OCI-LY1 (cell line): Measurements from ENCODE around the gene BACH1.

Source experiments
- H2AFZ ChIP-seq: fragments of 200-600 bp; sonication (generic), shearing (Covaris generic); 2 replicates; pipeline ENCODE4 v1.6.0; 2014; ENCODE audit warnings: antibody characterized with exemption, mild to moderate bottlenecking, low read length
- H3F3A ChIP-seq: fragments of 200-600 bp; sonication (generic), shearing (Covaris generic); 2 replicates; pipeline ENCODE4 v1.6.0; 2014; ENCODE audit warnings: mild to moderate bottlenecking, antibody characterized with exemption, low read length, moderate library complexity; ENCODE audit not compliant: insufficient read depth
- H3K27ac ChIP-seq: fragments of 200-600 bp; sonication (generic); 2 replicates; pipeline ENCODE4 v1.5.1; 2014; ENCODE audit warnings: low read length, mixed run types, mild to moderate bottlenecking, low read depth; ENCODE audit not compliant: poor library complexity, severe bottlenecking
- H3K27me3 ChIP-seq: fragments of 200-600 bp; sonication (generic); 2 replicates; pipeline ENCODE4 v1.6.0; 2014; ENCODE audit warnings: antibody characterized with exemption, mild to moderate bottlenecking, low read length, moderate library complexity; ENCODE audit not compliant: insufficient read depth
- H3K36me3 ChIP-seq: fragments of 200-600 bp; sonication (generic); 2 replicates; pipeline ENCODE4 v1.6.1; 2014; ENCODE audit warnings: mild to moderate bottlenecking, antibody characterized with exemption, low read length, moderate library complexity, mixed read lengths; ENCODE audit not compliant: insufficient read depth
- H3K4me1 ChIP-seq: fragments of 200-600 bp; sonication (generic); 2 replicates; pipeline ENCODE4 v1.5.1; 2014; ENCODE audit warnings: mild to moderate bottlenecking, low read length, moderate library complexity; ENCODE audit not compliant: insufficient read depth, severe bottlenecking
- H3K4me2 ChIP-seq: fragments of 200-600 bp; sonication (generic), shearing (Covaris generic); 2 replicates; pipeline ENCODE4 v1.6.1; 2014; ENCODE audit warnings: low read length
- H3K4me3 ChIP-seq: fragments of 200-600 bp; sonication (generic); 2 replicates; pipeline ENCODE4 v1.5.1; 2014; ENCODE audit warnings: low read length, low read depth, mild to moderate bottlenecking, mixed read lengths; ENCODE audit not compliant: poor library complexity, severe bottlenecking
- H3K79me2 ChIP-seq: fragments of 200-600 bp; shearing (Covaris generic); 2 replicates; pipeline ENCODE4 v1.6.1; 2016; ENCODE audit warnings: mixed run types, low read length, mixed read lengths; ENCODE audit not compliant: insufficient read depth
- H3K9ac ChIP-seq: fragments of 200-600 bp; sonication (generic), shearing (Covaris generic); 2 replicates; pipeline ENCODE4 v1.6.1; 2014; ENCODE audit warnings: mild to moderate bottlenecking, low read length, mixed read lengths
- H3K9me2 ChIP-seq: fragments of 200-600 bp; sonication (generic), shearing (Covaris generic); 2 replicates; pipeline ENCODE4 v1.6.1; 2014; ENCODE audit warnings: low read depth, mild to moderate bottlenecking, low read length, mixed read lengths
- H3K9me3 ChIP-seq: fragments of 200-600 bp; shearing (Covaris generic); 2 replicates; pipeline ENCODE4 v1.6.1; 2014; ENCODE audit warnings: low read length, mixed read lengths
- H4K20me1 ChIP-seq: fragments of 200-600 bp; sonication (generic), shearing (Covaris generic); 2 replicates; pipeline ENCODE4 v1.6.0; 2016; ENCODE audit warnings: mild to moderate bottlenecking, low read length; ENCODE audit not compliant: insufficient read depth
- EZH2 ChIP-seq: fragments of 200-600 bp; sonication (generic), shearing (Covaris generic); IDR thresholded peaks from 2 replicates; pipeline ENCODE4 v1.8.0; 2017; ENCODE audit warnings: borderline replicate concordance, mixed run types, mild to moderate bottlenecking, antibody characterized with exemption, low read length, moderate library complexity, mixed read lengths
- TF ChIP-seq, protein P1 (sequence below): fragments of 200-600 bp; sonication (generic), shearing (Covaris generic); IDR thresholded peaks from 2 replicates; pipeline ENCODE4 v1.5.1; 2017; ENCODE audit warnings: mild to moderate bottlenecking, antibody characterized with exemption, low read length, moderate library complexity, mixed read lengths

Gene BACH1

DNA sequence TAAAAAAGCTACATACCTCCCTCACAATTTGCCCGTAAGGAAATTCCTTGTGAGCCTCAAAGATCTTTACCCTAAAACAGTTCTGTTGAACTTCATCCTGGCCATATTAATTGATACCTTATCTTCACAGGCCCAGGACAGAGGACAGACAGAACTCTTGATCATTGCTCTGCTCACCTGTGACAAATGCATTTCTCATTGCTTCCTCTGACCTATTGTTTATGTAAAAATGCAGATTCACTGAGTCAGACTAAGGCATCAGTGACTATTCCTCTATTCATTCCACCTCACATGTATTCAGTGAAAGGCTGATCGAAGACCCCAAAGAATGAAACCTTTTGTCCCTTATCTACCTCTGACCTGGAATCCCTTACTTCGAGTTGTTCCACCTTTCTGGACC is 61.0 kb downstream of the BACH1 start:
- Histone ChIP-seq H3K27me3 (no peaks in the 10 kb centered on the region), H4K20me1 (no peaks in the 10 kb centered on the region), H3K4me3 (no peak overlapping the region), H3K9me3 (no peaks in the 10 kb centered on the region), H3K9me2 (no peaks in the 10 kb centered on the region), H2AFZ (no peak overlapping the region), H3K36me3 (no peaks in the 10 kb centered on the region), H3K27ac (no peak overlapping the region), H3K4me1 (no peaks in the 10 kb centered on the region), H3F3A (no peaks in the 10 kb centered on the region; the same call in 1 of the 2 replicates), H3K79me2 (no peaks in the 10 kb centered on the region), H3K9ac (no peak overlapping the region), H3K4me2 (no peak overlapping the region)
- no peak for TF ChIP-seq EZH2
- TF ChIP-seq, protein P1, sequence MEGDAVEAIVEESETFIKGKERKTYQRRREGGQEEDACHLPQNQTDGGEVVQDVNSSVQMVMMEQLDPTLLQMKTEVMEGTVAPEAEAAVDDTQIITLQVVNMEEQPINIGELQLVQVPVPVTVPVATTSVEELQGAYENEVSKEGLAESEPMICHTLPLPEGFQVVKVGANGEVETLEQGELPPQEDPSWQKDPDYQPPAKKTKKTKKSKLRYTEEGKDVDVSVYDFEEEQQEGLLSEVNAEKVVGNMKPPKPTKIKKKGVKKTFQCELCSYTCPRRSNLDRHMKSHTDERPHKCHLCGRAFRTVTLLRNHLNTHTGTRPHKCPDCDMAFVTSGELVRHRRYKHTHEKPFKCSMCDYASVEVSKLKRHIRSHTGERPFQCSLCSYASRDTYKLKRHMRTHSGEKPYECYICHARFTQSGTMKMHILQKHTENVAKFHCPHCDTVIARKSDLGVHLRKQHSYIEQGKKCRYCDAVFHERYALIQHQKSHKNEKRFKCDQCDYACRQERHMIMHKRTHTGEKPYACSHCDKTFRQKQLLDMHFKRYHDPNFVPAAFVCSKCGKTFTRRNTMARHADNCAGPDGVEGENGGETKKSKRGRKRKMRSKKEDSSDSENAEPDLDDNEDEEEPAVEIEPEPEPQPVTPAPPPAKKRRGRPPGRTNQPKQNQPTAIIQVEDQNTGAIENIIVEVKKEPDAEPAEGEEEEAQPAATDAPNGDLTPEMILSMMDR = no peak

DNA sequence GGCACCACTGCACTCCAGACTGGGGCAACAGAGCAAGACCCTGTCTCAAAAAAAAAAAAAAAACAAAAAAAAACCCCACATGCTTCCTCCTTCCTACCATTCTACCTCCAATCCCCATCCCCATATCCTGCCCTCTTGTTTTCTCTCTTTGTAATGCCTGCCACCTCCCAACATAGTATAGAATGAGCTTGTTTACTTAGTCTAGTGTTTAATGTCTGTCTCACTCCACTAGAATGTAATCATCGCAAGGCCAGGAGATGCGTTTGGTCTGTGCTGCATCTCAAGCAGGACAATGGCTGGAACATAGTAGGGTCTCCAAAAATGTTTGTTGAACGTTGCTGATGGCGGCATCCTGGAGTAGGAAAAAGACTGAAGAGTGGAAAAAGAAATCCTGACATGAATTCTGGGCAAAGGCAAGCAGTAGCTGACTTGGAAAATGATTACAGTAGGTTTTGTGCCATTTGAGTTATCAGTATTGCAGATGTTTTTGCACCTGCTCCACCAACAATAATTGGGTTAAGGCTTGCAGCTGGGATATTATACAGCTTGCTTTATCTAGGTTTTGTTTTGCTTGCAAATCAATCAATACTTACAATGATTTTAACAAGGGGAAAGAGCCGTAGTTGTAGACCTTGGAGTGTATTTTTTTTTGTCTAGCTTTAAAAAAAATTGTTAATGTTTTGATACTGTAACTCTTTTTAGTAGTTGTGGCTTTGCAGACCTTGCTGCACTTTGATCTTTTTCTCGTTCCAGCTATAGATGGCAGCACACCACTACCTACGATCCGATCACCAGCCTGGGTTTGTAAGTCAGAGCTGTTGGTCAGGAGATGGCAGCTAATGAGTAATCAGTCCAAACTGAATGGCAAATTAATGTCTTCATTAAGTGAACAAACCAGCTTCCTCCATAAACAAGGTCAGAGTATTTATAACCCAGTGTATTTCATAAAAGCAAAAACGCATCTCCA is 62.4 kb downstream of the BACH1 start:
- no peak overlapping the region for H3K9ac ChIP-seq
- H3F3A ChIP-seq = no peaks in the 10 kb centered on the region; the same call in 1 of the 2 replicates
- TF ChIP-seq EZH2 = no peak
- TF ChIP-seq, protein P1 = peak; percentile 36; the same call in 1 of the 2 replicates
- no peaks in the 10 kb centered on the region for H3K4me1 ChIP-seq
- no peaks in the 10 kb centered on the region for H4K20me1 ChIP-seq
- H2AFZ ChIP-seq = no peak overlapping the region
- no peak overlapping the region for H3K27ac ChIP-seq
- no peaks in the 10 kb centered on the region for H3K27me3 ChIP-seq
- H3K4me2 ChIP-seq = no peak overlapping the region
- no peaks in the 10 kb centered on the region for H3K9me2 ChIP-seq
- no peak overlapping the region for H3K4me3 ChIP-seq
- H3K79me2 ChIP-seq = no peaks in the 10 kb centered on the region
- no peaks in the 10 kb centered on the region for H3K9me3 ChIP-seq
- H3K36me3 ChIP-seq = no peaks in the 10 kb centered on the region

DNA sequence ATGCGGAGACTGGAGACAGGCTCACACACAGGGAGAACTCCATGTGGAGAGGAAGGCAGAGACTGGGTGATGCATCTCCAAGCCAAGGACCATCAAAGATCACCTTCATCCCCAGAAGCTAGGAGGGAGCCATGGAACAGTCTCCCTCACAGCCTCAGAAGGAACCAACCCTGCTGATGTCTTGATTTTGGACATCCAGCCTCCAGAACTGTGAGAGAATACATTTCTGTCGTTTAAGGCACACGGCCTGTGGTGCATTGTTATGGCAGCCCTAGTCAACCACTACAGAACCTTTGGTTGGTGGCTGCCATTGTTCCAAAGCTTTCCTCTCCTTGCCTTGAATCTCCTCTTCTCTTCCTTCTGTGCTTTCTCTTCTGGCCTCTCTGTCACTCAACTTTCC is 64.0 kb downstream of the BACH1 start:
- Histone ChIP-seq H2AFZ (no peak overlapping the region), H3K9me3 (no peaks in the 10 kb centered on the region), H3K36me3 (no peaks in the 10 kb centered on the region), H3K4me1 (no peaks in the 10 kb centered on the region), H4K20me1 (no peaks in the 10 kb centered on the region), H3K27me3 (no peaks in the 10 kb centered on the region), H3F3A (no peaks in the 10 kb centered on the region; the same call in 1 of the 2 replicates), H3K9me2 (no peaks in the 10 kb centered on the region), H3K27ac (no peak overlapping the region), H3K4me3 (no peak overlapping the region), H3K9ac (no peak overlapping the region), H3K4me2 (no peak overlapping the region), H3K79me2 (no peaks in the 10 kb centered on the region)
- TF ChIP-seq, protein P1 = no peak
- no peak for TF ChIP-seq EZH2
